ENCODE data around the gene FGF18. TPM values are rescaled to one million over a fixed set of nuclear protein-coding genes. Genes with fewer than 3 reads are reported as not detected.
A peak's percentile ranks its signal among the peaks of the same experiment; 100 is the strongest.
"Not testable (repeated sequence)": the region's sequence is repeated elsewhere in the genome, so short reads cannot be mapped to it uniquely, and the experiment has no call there.

Gene FGF18
- total and polyA plus RNA-seq, 2 experiments from 2014 or later: 1.00 to 7.2 TPM

- H3K4me2 ChIP-seq: no peak overlapping the region
- H3K9me2 ChIP-seq (replicated peaks; ENCODE audit: insufficient read depth): no peaks in the 10 kb centered on the region
- WGBS (ENCODE audit: low lambda C conversion rate, missing lambda C conversion rate): 90% methylated on average over 7 of the region's 7 CpGs
- no peak for DNase-seq (ENCODE audit: low spot score)
- H3K79me2 ChIP-seq: no peaks in the 10 kb centered on the region
- H3K9me3 ChIP-seq (ENCODE audit: low read depth): no peaks in the 10 kb centered on the region
- H4K20me1 ChIP-seq (ENCODE audit: insufficient read depth, poor library complexity, severe bottlenecking): no peaks in the 10 kb centered on the region
- H3K4me3 ChIP-seq: no peak overlapping the region
- TF ChIP-seq, protein P1, sequence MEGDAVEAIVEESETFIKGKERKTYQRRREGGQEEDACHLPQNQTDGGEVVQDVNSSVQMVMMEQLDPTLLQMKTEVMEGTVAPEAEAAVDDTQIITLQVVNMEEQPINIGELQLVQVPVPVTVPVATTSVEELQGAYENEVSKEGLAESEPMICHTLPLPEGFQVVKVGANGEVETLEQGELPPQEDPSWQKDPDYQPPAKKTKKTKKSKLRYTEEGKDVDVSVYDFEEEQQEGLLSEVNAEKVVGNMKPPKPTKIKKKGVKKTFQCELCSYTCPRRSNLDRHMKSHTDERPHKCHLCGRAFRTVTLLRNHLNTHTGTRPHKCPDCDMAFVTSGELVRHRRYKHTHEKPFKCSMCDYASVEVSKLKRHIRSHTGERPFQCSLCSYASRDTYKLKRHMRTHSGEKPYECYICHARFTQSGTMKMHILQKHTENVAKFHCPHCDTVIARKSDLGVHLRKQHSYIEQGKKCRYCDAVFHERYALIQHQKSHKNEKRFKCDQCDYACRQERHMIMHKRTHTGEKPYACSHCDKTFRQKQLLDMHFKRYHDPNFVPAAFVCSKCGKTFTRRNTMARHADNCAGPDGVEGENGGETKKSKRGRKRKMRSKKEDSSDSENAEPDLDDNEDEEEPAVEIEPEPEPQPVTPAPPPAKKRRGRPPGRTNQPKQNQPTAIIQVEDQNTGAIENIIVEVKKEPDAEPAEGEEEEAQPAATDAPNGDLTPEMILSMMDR (IDR thresholded peaks at IDR 0.05; ENCODE audit: poor library complexity): no peak
- no peak for TF ChIP-seq EZH2phosphoT487 (IDR thresholded peaks at IDR 0.05; ENCODE audit: low read depth, severe bottlenecking, unreplicated experiment)
- TF ChIP-seq EZH2 (IDR thresholded peaks at IDR 0.05; ENCODE audit: borderline replicate concordance): no peak
- no peak overlapping the region for H2AFZ ChIP-seq
- H3K27ac ChIP-seq: no peak overlapping the region
- no peaks in the 10 kb centered on the region for H3K27me3 ChIP-seq
- no peaks in the 10 kb centered on the region for H3K4me1 ChIP-seq (ENCODE audit: insufficient read depth)
- no peaks in the 10 kb centered on the region for H3K36me3 ChIP-seq (replicated peaks; ENCODE audit: insufficient read depth, low read depth)
Measured at GRCh38 chr5:171379961-171380360, 39.5 kb upstream of the FGF18 start.

DNA sequence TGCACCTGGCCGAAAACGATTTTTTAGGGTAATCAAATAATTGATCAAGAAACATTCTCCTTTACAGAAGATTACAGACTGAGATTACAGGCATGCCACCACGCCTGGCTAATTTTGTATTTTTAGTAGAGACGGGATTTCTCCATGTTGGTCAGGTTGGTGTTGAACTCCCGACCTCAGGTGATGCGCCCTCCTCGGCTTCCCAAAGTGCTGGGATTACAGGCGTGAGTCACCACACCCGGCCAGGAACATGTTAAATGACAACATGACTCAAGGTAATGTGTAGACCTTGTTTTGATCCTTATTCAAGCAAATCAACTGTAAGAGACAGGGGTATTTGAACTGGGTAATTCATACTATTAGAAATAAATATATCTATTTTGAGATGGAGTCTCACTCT is 35.0 kb upstream of the FGF18 start:
- not testable (repeated sequence) for DNase-seq (ENCODE audit: low spot score); H3K4me1 ChIP-seq (ENCODE audit: insufficient read depth); H3K27ac ChIP-seq; H3K9me3 ChIP-seq (ENCODE audit: low read depth); H3K4me2 ChIP-seq; H3K27me3 ChIP-seq; H3K4me3 ChIP-seq; H3K36me3 ChIP-seq (replicated peaks; ENCODE audit: insufficient read depth, low read depth); H3K9me2 ChIP-seq (replicated peaks; ENCODE audit: insufficient read depth); H2AFZ ChIP-seq
- peaks cover 16% of the 10 kb centered on the region for H3K79me2 ChIP-seq
- peaks cover 13% of the 10 kb centered on the region for H4K20me1 ChIP-seq (ENCODE audit: insufficient read depth, poor library complexity, severe bottlenecking)
- 83% methylated on average over 9 of the region's 9 CpGs for WGBS (ENCODE audit: low lambda C conversion rate, missing lambda C conversion rate)

- not testable (repeated sequence) for H3K9me3 ChIP-seq (ENCODE audit: low read depth); H3K9me2 ChIP-seq (replicated peaks; ENCODE audit: insufficient read depth); H3K27me3 ChIP-seq; H3K4me3 ChIP-seq; H2AFZ ChIP-seq; H3K4me2 ChIP-seq; DNase-seq (ENCODE audit: low spot score); H3K36me3 ChIP-seq (replicated peaks; ENCODE audit: insufficient read depth, low read depth); H3K27ac ChIP-seq
- peaks cover 22% of the 10 kb centered on the region for H3K79me2 ChIP-seq
- WGBS (ENCODE audit: low lambda C conversion rate, missing lambda C conversion rate): 75% methylated on average over 3 of the region's 3 CpGs
- peaks cover 19% of the 10 kb centered on the region for H4K20me1 ChIP-seq (ENCODE audit: insufficient read depth, poor library complexity, severe bottlenecking)
- peaks cover 12% of the 10 kb centered on the region for H3K4me1 ChIP-seq (ENCODE audit: insufficient read depth)
Measured at GRCh38 chr5:171384999-171385398, 34.4 kb upstream of the FGF18 start.

- no peaks in the 10 kb centered on the region for H3K9me3 ChIP-seq (ENCODE audit: low read depth)
- H3K4me2 ChIP-seq: peak overlapping the region; percentile 71
- WGBS (ENCODE audit: low lambda C conversion rate, missing lambda C conversion rate): 98% methylated on average over 25 of the region's 25 CpGs
- no peaks in the 10 kb centered on the region for H3K36me3 ChIP-seq (replicated peaks; ENCODE audit: insufficient read depth, low read depth)
- TF ChIP-seq EZH2 (IDR thresholded peaks at IDR 0.05; ENCODE audit: borderline replicate concordance): no peak
- TF ChIP-seq, protein P1 (IDR thresholded peaks at IDR 0.05; ENCODE audit: poor library complexity): no peak
- TF ChIP-seq EZH2phosphoT487 (IDR thresholded peaks at IDR 0.05; ENCODE audit: low read depth, severe bottlenecking, unreplicated experiment): no peak
- peak overlapping the region; percentile 75 for H2AFZ ChIP-seq
- no peak for DNase-seq (ENCODE audit: low spot score)
- H3K27me3 ChIP-seq: no peaks in the 10 kb centered on the region
- peaks cover 33% of the 10 kb centered on the region for H3K79me2 ChIP-seq
- H3K4me1 ChIP-seq (ENCODE audit: insufficient read depth): peaks cover 21% of the 10 kb centered on the region
- peaks cover 30% of the 10 kb centered on the region for H4K20me1 ChIP-seq (ENCODE audit: insufficient read depth, poor library complexity, severe bottlenecking)
- no peak overlapping the region for H3K27ac ChIP-seq
- H3K9me2 ChIP-seq (replicated peaks; ENCODE audit: insufficient read depth): no peaks in the 10 kb centered on the region
- no peak overlapping the region for H3K4me3 ChIP-seq
Measured at GRCh38 chr5:171386006-171386671, 33.3 kb upstream of the FGF18 start.

Data from hepatocyte (in vitro differentiated cells).